ENCODE data around the gene CCNQ.

The CCNQ gene

GRCh38 chrX:153601511-153602110 is 2.7 kb upstream of the CCNQ start:
- no peak for TF ChIP-seq GATA2 (IDR thresholded peaks at IDR 0.05; ENCODE audit: low read depth, low read length)
- TF ChIP-seq GATA3 (IDR thresholded peaks at IDR 0.05; ENCODE audit: low read depth, low read length) = no peak

GRCh38 chrX:153600921-153601320 is 2.0 kb upstream of the CCNQ start:
- TF ChIP-seq GATA3 (IDR thresholded peaks at IDR 0.05; ENCODE audit: low read depth, low read length) = no peak
- no peak for TF ChIP-seq GATA2 (IDR thresholded peaks at IDR 0.05; ENCODE audit: low read depth, low read length)

GRCh38 chrX:153600032-153600373 is 1.1 kb upstream of the CCNQ start:
- TF ChIP-seq GATA2 (IDR thresholded peaks at IDR 0.05; ENCODE audit: low read depth, low read length) (no peak), GATA3 (IDR thresholded peaks at IDR 0.05; ENCODE audit: low read depth, low read length) (no peak)

GRCh38 chrX:153599192-153600031 is 473 bp upstream of the CCNQ start:
- TF ChIP-seq GATA2 (IDR thresholded peaks at IDR 0.05; ENCODE audit: low read depth, low read length) (no peak), GATA3 (IDR thresholded peaks at IDR 0.05; ENCODE audit: low read depth, low read length) (no peak)

GRCh38 chrX:153596981-153597750 is 1.8 kb downstream of the CCNQ start:
- TF ChIP-seq GATA3 (IDR thresholded peaks at IDR 0.05; ENCODE audit: low read depth, low read length) (no peak), GATA2 (IDR thresholded peaks at IDR 0.05; ENCODE audit: low read depth, low read length) (no peak)

- TF ChIP-seq GATA3 (IDR thresholded peaks at IDR 0.05; ENCODE audit: low read depth, low read length) (no peak), GATA2 (IDR thresholded peaks at IDR 0.05; ENCODE audit: low read depth, low read length) (no peak)
Observed at GRCh38 chrX:153595859-153596857, 2.8 kb downstream of the CCNQ start.

- TF ChIP-seq GATA2 (IDR thresholded peaks at IDR 0.05; ENCODE audit: low read depth, low read length) (no peak), GATA3 (IDR thresholded peaks at IDR 0.05; ENCODE audit: low read depth, low read length) (no peak)
Observed at GRCh38 chrX:153595387-153595786, 3.6 kb downstream of the CCNQ start.

- TF ChIP-seq GATA3 (IDR thresholded peaks at IDR 0.05; ENCODE audit: low read depth, low read length) (no peak), GATA2 (IDR thresholded peaks at IDR 0.05; ENCODE audit: low read depth, low read length) (no peak)
Observed at GRCh38 chrX:153593811-153594500, 5.0 kb downstream of the CCNQ start.

- TF ChIP-seq GATA2 (IDR thresholded peaks at IDR 0.05; ENCODE audit: low read depth, low read length) (peak; percentile 83), GATA3 (IDR thresholded peaks at IDR 0.05; ENCODE audit: low read depth, low read length) (no peak)
Observed at GRCh38 chrX:153592966-153593688, 5.8 kb downstream of the CCNQ start.

- no peak for TF ChIP-seq GATA3 (IDR thresholded peaks at IDR 0.05; ENCODE audit: low read depth, low read length)
- TF ChIP-seq GATA2 (IDR thresholded peaks at IDR 0.05; ENCODE audit: low read depth, low read length) = no peak
Observed at GRCh38 chrX:153592091-153592833, 6.7 kb downstream of the CCNQ start.
